Measurements from ENCODE around the gene LRFN5. TPM values are rescaled to one million over a fixed set of nuclear protein-coding genes. Genes with fewer than 3 reads are reported as not detected.

LRFN5 gene
- total RNA-seq, 4 donors from 2014 or later, result 0.26 to 45.1 (median 4.6) TPM

- Histone ChIP-seq H3K36me3 (no peaks in the 10 kb centered on the region), H3K4me1 (no peaks in the 10 kb centered on the region), H3K27me3 (no peaks in the 10 kb centered on the region), H3K27ac (no peak overlapping the region), H3K4me3 (no peak overlapping the region), H3K9me3 (no peaks in the 10 kb centered on the region)
- intact Hi-C loops (cut with DNase I; ENCODE audit: low total_unique reads), result no loop called here
- no peak for DNase-seq
- TF ChIP-seq CTCF (IDR thresholded peaks at IDR 0.05), result no peak
- TF ChIP-seq POLR2A (IDR thresholded peaks at IDR 0.05), result no peak
Measured at GRCh38 chr14:41868396-41868795, 261.7 kb downstream of the LRFN5 start.

GRCh38 chr14:41872931-41873685 is 266.4 kb downstream of the LRFN5 start:
- no peak for DNase-seq
- intact Hi-C loops (cut with DNase I; ENCODE audit: low total_unique reads), result no loop called here
- no peak overlapping the region for H3K4me3 ChIP-seq
- H3K27me3 ChIP-seq, result no peaks in the 10 kb centered on the region
- TF ChIP-seq CTCF (IDR thresholded peaks at IDR 0.05), result no peak
- no peak for TF ChIP-seq POLR2A (IDR thresholded peaks at IDR 0.05)
- H3K36me3 ChIP-seq, result no peaks in the 10 kb centered on the region
- H3K27ac ChIP-seq, result no peak overlapping the region
- H3K9me3 ChIP-seq, result no peaks in the 10 kb centered on the region
- H3K4me1 ChIP-seq, result no peaks in the 10 kb centered on the region

- intact Hi-C loops (cut with DNase I; ENCODE audit: low total_unique reads), result no loop called here
- no peak for DNase-seq
- no peaks in the 10 kb centered on the region for H3K36me3 ChIP-seq
- no peak overlapping the region for H3K27ac ChIP-seq
- TF ChIP-seq POLR2A (IDR thresholded peaks at IDR 0.05), result no peak
- TF ChIP-seq CTCF (IDR thresholded peaks at IDR 0.05), result no peak
- H3K4me1 ChIP-seq, result no peaks in the 10 kb centered on the region
- no peak overlapping the region for H3K4me3 ChIP-seq
- no peaks in the 10 kb centered on the region for H3K9me3 ChIP-seq
- H3K27me3 ChIP-seq, result no peaks in the 10 kb centered on the region
Measured at GRCh38 chr14:41873686-41874317, 267.1 kb downstream of the LRFN5 start.

GRCh38 chr14:41875116-41875515 is 268.4 kb downstream of the LRFN5 start:
- no peak for DNase-seq
- Histone ChIP-seq H3K36me3 (no peaks in the 10 kb centered on the region), H3K27me3 (no peaks in the 10 kb centered on the region), H3K4me3 (no peak overlapping the region), H3K27ac (no peak overlapping the region), H3K4me1 (no peaks in the 10 kb centered on the region), H3K9me3 (no peaks in the 10 kb centered on the region)
- intact Hi-C loops (cut with DNase I; ENCODE audit: low total_unique reads), result no loop called here
- TF ChIP-seq POLR2A (IDR thresholded peaks at IDR 0.05), result no peak
- no peak for TF ChIP-seq CTCF (IDR thresholded peaks at IDR 0.05)

GRCh38 chr14:41878321-41878720 is 271.6 kb downstream of the LRFN5 start:
- H3K27ac ChIP-seq, result no peak overlapping the region
- H3K9me3 ChIP-seq, result no peaks in the 10 kb centered on the region
- no peak overlapping the region for H3K4me3 ChIP-seq
- H3K4me1 ChIP-seq, result no peaks in the 10 kb centered on the region
- DNase-seq, result no peak
- H3K27me3 ChIP-seq, result no peaks in the 10 kb centered on the region
- H3K36me3 ChIP-seq, result no peaks in the 10 kb centered on the region
- intact Hi-C loops (cut with DNase I; ENCODE audit: low total_unique reads), result no loop called here
- TF ChIP-seq POLR2A (IDR thresholded peaks at IDR 0.05), result no peak
- TF ChIP-seq CTCF (IDR thresholded peaks at IDR 0.05), result no peak
